SU-DHL-6 (cell line): Measurements from ENCODE around the gene AIMP1.

Source experiments
- H2AFZ ChIP-seq: fragments of 200-600 bp; sonication (generic); 2 replicates; pipeline ENCODE4 v1.6.1; 2014; ENCODE audit warnings: low read depth, mild to moderate bottlenecking, moderate library complexity, mixed read lengths, antibody characterized with exemption, low read length; ENCODE audit not compliant: severe bottlenecking
- H3F3A ChIP-seq: fragments of 200-600 bp; shearing (Covaris generic); 2 replicates; pipeline ENCODE4 v1.6.0; 2016; ENCODE audit warnings: antibody characterized with exemption, mild to moderate bottlenecking; ENCODE audit not compliant: insufficient read depth
- H3K27ac ChIP-seq: fragments of 200-600 bp; sonication (generic); 2 replicates; pipeline ENCODE4 v1.5.1; 2016; ENCODE audit warnings: low read depth, mild to moderate bottlenecking, low read length, moderate library complexity, mixed read lengths
- H3K27me3 ChIP-seq: fragments of 200-600 bp; sonication (generic), shearing (Covaris generic); 2 replicates; pipeline ENCODE4 v1.6.0; 2014; ENCODE audit warnings: mild to moderate bottlenecking, low read length
- H3K36me3 ChIP-seq: fragments of 200-600 bp; sonication (generic); 2 replicates; pipeline ENCODE4 v1.6.1; 2014; ENCODE audit warnings: mild to moderate bottlenecking, low read length, mixed read lengths
- H3K4me2 ChIP-seq: fragments of 300-600, 200-600 bp; shearing (Covaris generic), sonication (generic); 2 replicates; pipeline ENCODE4 v1.6.0; 2014; ENCODE audit warnings: low read length, low read depth, mild to moderate bottlenecking; ENCODE audit not compliant: poor library complexity, severe bottlenecking
- H3K4me3 ChIP-seq: fragments of 200-600 bp; sonication (generic); 2 replicates; pipeline ENCODE4 v1.5.1; 2014; ENCODE audit warnings: antibody characterized with exemption, low read length, mild to moderate bottlenecking, mixed read lengths; ENCODE audit not compliant: insufficient read depth, poor library complexity, severe bottlenecking
- H3K79me2 ChIP-seq: fragments of 200-600 bp; sonication (generic); 2 replicates; pipeline ENCODE4 v1.6.1; 2014; ENCODE audit warnings: mild to moderate bottlenecking, low read length, moderate library complexity; ENCODE audit not compliant: insufficient read depth
- H3K9ac ChIP-seq: fragments of 200-600 bp; sonication (generic); 2 replicates; pipeline ENCODE4 v1.7.0; 2014; ENCODE audit warnings: mild to moderate bottlenecking, low read length
- H3K9me2 ChIP-seq: fragments of 200-600 bp; sonication (generic); replicated peaks from 2 replicates; pipeline ENCODE4 v1.6.1; 2014; ENCODE audit warnings: low read length; ENCODE audit not compliant: insufficient read depth
- H3K9me3 ChIP-seq: fragments of 200-600 bp; sonication (generic); 2 replicates; pipeline ENCODE4 v1.6.1; 2014; ENCODE audit warnings: low read length, mixed read lengths; ENCODE audit not compliant: insufficient read depth
- H4K20me1 ChIP-seq: fragments of 200-600 bp; sonication (generic); 2 replicates; pipeline ENCODE4 v1.6.1; 2014; ENCODE audit warnings: low read depth, mild to moderate bottlenecking, antibody characterized with exemption, low read length, moderate library complexity, mixed read lengths
- EZH2phosphoT487 ChIP-seq: fragments of 200-600 bp; sonication (generic), shearing (Covaris generic); conservative IDR thresholded peaks from 2 replicates; pipeline ENCODE4 v1.6.1; 2018; ENCODE audit warnings: mild to moderate bottlenecking, antibody characterized with exemption, low read length, moderate library complexity, mixed read lengths
- TF ChIP-seq, protein P1 (sequence below): fragments of 200-600 bp; sonication (generic); IDR thresholded peaks from one replicate; pipeline ENCODE4 v1.5.1; 2017; ENCODE audit warnings: antibody characterized with exemption, mild to moderate bottlenecking, low read length, moderate library complexity; ENCODE audit not compliant: insufficient read depth, poor library complexity, severe bottlenecking

AIMP1 gene

GRCh38 chr4:106315476-106315967 lies 828 bp upstream of the AIMP1 start:
- Histone ChIP-seq H3K9ac (peak overlapping the region; percentile 83), H3K4me3 (peak overlapping the region; percentile 77), H3K79me2 (peaks cover 55% of the 10 kb centered on the region), H3K9me2 (no peaks in the 10 kb centered on the region), H3K4me2 (peak overlapping the region; percentile 89), H3K36me3 (no peaks in the 10 kb centered on the region), H3K27me3 (no peaks in the 10 kb centered on the region), H3F3A (no peaks in the 10 kb centered on the region), H3K9me3 (no peaks in the 10 kb centered on the region), H2AFZ (peak overlapping the region; percentile 72), H4K20me1 (no peaks in the 10 kb centered on the region), H3K27ac (peak overlapping the region; percentile 79)
- no peak for TF ChIP-seq EZH2phosphoT487
- TF ChIP-seq, protein P1, sequence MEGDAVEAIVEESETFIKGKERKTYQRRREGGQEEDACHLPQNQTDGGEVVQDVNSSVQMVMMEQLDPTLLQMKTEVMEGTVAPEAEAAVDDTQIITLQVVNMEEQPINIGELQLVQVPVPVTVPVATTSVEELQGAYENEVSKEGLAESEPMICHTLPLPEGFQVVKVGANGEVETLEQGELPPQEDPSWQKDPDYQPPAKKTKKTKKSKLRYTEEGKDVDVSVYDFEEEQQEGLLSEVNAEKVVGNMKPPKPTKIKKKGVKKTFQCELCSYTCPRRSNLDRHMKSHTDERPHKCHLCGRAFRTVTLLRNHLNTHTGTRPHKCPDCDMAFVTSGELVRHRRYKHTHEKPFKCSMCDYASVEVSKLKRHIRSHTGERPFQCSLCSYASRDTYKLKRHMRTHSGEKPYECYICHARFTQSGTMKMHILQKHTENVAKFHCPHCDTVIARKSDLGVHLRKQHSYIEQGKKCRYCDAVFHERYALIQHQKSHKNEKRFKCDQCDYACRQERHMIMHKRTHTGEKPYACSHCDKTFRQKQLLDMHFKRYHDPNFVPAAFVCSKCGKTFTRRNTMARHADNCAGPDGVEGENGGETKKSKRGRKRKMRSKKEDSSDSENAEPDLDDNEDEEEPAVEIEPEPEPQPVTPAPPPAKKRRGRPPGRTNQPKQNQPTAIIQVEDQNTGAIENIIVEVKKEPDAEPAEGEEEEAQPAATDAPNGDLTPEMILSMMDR, result no peak

DNA sequence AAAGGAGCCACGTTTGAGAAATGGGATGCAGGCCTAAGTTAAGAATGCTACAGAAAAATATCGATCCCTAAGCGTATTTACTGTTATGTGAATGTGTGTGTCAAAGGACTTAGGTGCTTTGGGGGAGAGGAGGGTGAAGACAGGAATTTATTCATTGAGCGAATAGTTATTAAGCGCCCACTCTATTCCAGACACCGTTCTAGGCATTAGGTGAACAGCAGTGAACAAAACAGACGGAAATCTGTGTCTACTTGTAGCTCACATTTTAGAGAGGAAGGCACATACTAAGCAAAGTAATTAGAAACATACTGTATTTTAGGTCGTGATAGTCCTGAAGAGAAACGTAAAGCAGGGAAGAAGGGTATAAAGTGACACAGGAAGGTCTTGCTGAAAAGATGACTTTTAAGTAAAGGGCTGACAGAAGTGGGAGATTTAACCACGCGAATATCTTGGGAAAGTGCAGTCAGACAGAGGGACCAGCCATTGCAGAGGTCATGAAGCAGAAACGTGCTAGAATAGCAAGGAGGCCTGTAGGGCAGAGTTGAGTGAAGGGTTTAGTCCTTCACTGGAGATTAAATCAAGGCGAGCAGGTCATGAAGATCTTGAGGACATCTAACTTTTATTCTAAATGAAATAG lies 541 bp downstream of the AIMP1 start:
- Histone ChIP-seq H3K9me3 (no peaks in the 10 kb centered on the region), H3K9me2 (no peaks in the 10 kb centered on the region), H4K20me1 (no peaks in the 10 kb centered on the region), H3F3A (no peaks in the 10 kb centered on the region), H3K79me2 (peaks cover 55% of the 10 kb centered on the region), H3K27me3 (no peaks in the 10 kb centered on the region), H2AFZ (no peak overlapping the region), H3K27ac (peak overlapping the region; percentile 79), H3K4me2 (peak overlapping the region; percentile 89), H3K9ac (peak overlapping the region; percentile 83), H3K4me3 (peak overlapping the region; percentile 77), H3K36me3 (no peaks in the 10 kb centered on the region)
- no peak for TF ChIP-seq EZH2phosphoT487
- TF ChIP-seq, protein P1, result no peak

- Histone ChIP-seq H3F3A (no peaks in the 10 kb centered on the region), H3K36me3 (no peaks in the 10 kb centered on the region), H3K27me3 (no peaks in the 10 kb centered on the region), H2AFZ (no peak overlapping the region), H3K4me3 (peak overlapping the region; percentile 77), H3K4me2 (peak overlapping the region; percentile 89), H3K9me3 (no peaks in the 10 kb centered on the region), H3K9ac (peak overlapping the region; percentile 83; the same call in 1 of the 2 replicates), H3K9me2 (no peaks in the 10 kb centered on the region), H3K27ac (no peak overlapping the region), H3K79me2 (peaks cover 58% of the 10 kb centered on the region), H4K20me1 (no peaks in the 10 kb centered on the region)
- no peak for TF ChIP-seq EZH2phosphoT487
- TF ChIP-seq, protein P1, result no peak
Observed at GRCh38 chr4:106317815-106318214, 1.5 kb downstream of the AIMP1 start.
